ENCODE data around the gene ZC2HC1B. TPM values are rescaled to one million over a fixed set of nuclear protein-coding genes. Genes with fewer than 3 reads are reported as not detected.

The ZC2HC1B gene
- polyA plus RNA-seq, 3 donors, result not detected

- Mint-ChIP-seq H3K4me1 (peaks cover 49% of the 10 kb centered on the region), H3K36me3 (peaks cover 0 to 8% of the 10 kb centered on the region in 2 donors), H3K4me3 (no peak overlapping the region), H3K9me3 (no peaks in the 10 kb centered on the region), H3K27me3 (ENCODE audit: low read depth in 3 of 3) (no peaks in the 10 kb centered on the region), H3K27ac (no peak overlapping the region)
- Histone ChIP-seq H3K27me3 (ENCODE audit: control insufficient read depth in 2 of 2, insufficient read depth in 2 of 2, low read length in 2 of 2) (no peaks in the 10 kb centered on the region), H2AFZ (ENCODE audit: insufficient read depth, low read depth, low read length, poor library complexity, severe bottlenecking) (no peak overlapping the region), H3K4me1 (ENCODE audit: control insufficient read depth in 1 of 2, insufficient read depth in 2 of 2, low read length in 2 of 2) (peaks cover 43 to 44% of the 10 kb centered on the region in 2 donors), H3K27ac (ENCODE audit: low read depth in 1 of 2, low read length in 2 of 2) (no peak overlapping the region), H3K4me2 (replicated peaks; ENCODE audit: extremely low read depth, low read length, poor library complexity, severe bottlenecking) (no peak overlapping the region), H3K9ac (ENCODE audit: insufficient read depth, low read length, poor library complexity, severe bottlenecking) (no peak overlapping the region), H3K4me3 (replicated peaks in 1 of 3; ENCODE audit: low read depth in 2 of 3, low read length in 3 of 3) (no peak overlapping the region), H3K36me3 (replicated peaks in 1 of 2; ENCODE audit: control insufficient read depth in 1 of 2, insufficient read depth in 2 of 2, low read length in 2 of 2) (peaks cover 0 to 2% of the 10 kb centered on the region in 2 donors), H3K9me3 (replicated peaks in 1 of 2; ENCODE audit: control insufficient read depth in 1 of 2, insufficient read depth in 1 of 2, low read length in 2 of 2) (no peaks in the 10 kb centered on the region), H4K20me1 (ENCODE audit: insufficient read depth, low read length) (no peaks in the 10 kb centered on the region), H3K79me2 (ENCODE audit: insufficient read depth, low read length) (no peaks in the 10 kb centered on the region)
- intact Hi-C loops (cut with micrococcal nuclease), result no loop called here
- WGBS (ENCODE audit: insufficient coverage), result no CpG with 5 or more reads among the region's 2 CpGs
- no peak for TF ChIP-seq CTCF (IDR thresholded peaks at IDR 0.05)
- DNase-seq, result no peak
These were observed 104.8 kb downstream of the ZC2HC1B start for GRCh38 chr6:143969077-143969476.

GRCh38 chr6:143970456-143971218 lies 106.4 kb downstream of the ZC2HC1B start:
- Histone ChIP-seq H3K4me1 (ENCODE audit: control insufficient read depth in 1 of 2, insufficient read depth in 2 of 2, low read length in 2 of 2) (peaks cover 32 to 33% of the 10 kb centered on the region in 2 donors), H3K27me3 (ENCODE audit: control insufficient read depth in 2 of 2, insufficient read depth in 2 of 2, low read length in 2 of 2) (no peaks in the 10 kb centered on the region), H2AFZ (ENCODE audit: insufficient read depth, low read depth, low read length, poor library complexity, severe bottlenecking) (no peak overlapping the region), H3K9ac (ENCODE audit: insufficient read depth, low read length, poor library complexity, severe bottlenecking) (no peak overlapping the region), H3K4me3 (replicated peaks in 1 of 3; ENCODE audit: low read depth in 2 of 3, low read length in 3 of 3) (no peak overlapping the region), H3K79me2 (ENCODE audit: insufficient read depth, low read length) (no peaks in the 10 kb centered on the region), H3K27ac (ENCODE audit: low read depth in 1 of 2, low read length in 2 of 2) (no peak overlapping the region), H4K20me1 (ENCODE audit: insufficient read depth, low read length) (no peaks in the 10 kb centered on the region), H3K4me2 (replicated peaks; ENCODE audit: extremely low read depth, low read length, poor library complexity, severe bottlenecking) (no peak overlapping the region), H3K9me3 (replicated peaks in 1 of 2; ENCODE audit: control insufficient read depth in 1 of 2, insufficient read depth in 1 of 2, low read length in 2 of 2) (no peaks in the 10 kb centered on the region), H3K36me3 (replicated peaks in 1 of 2; ENCODE audit: control insufficient read depth in 1 of 2, insufficient read depth in 2 of 2, low read length in 2 of 2) (no peaks in the 10 kb centered on the region)
- no peaks in the 10 kb centered on the region for H3K9me3 Mint-ChIP-seq
- WGBS (ENCODE audit: insufficient coverage), result no CpG with 5 or more reads among the region's 6 CpGs
- H3K27ac Mint-ChIP-seq, result no peak overlapping the region
- peaks cover 37% of the 10 kb centered on the region for H3K4me1 Mint-ChIP-seq
- H3K4me3 Mint-ChIP-seq, result no peak overlapping the region
- no peaks in the 10 kb centered on the region for H3K27me3 Mint-ChIP-seq (ENCODE audit: low read depth in 3 of 3)
- intact Hi-C loops (cut with micrococcal nuclease), result no loop called here
- no peak for DNase-seq
- no peak for TF ChIP-seq CTCF (IDR thresholded peaks at IDR 0.05)
- peaks cover 0 to 6% of the 10 kb centered on the region in 2 donors for H3K36me3 Mint-ChIP-seq

Data from CD14-positive monocyte (primary cell).